Skeletal muscle tissue (tissue), 4 donors: ENCODE results near the gene ZNF557. TPM values are rescaled to one million over a fixed set of nuclear protein-coding genes. Genes with fewer than 3 reads are reported as not detected.
"Not testable (repeated sequence)": the region's sequence is repeated elsewhere in the genome, so short reads cannot be mapped to it uniquely, and the experiment has no call there.

Source experiments
- H3K27ac ChIP-seq: one replicate; pipeline ENCODE4 v1.7.0; 2013; ENCODE audit warnings: mild to moderate bottlenecking, low read depth, low read length, inconsistent platforms
- H3K27me3 ChIP-seq, 3 donors: one replicate each; pipeline ENCODE4 v1.7.0; 2013; ENCODE audit warnings: low read length in 3 of 3; ENCODE audit not compliant: control insufficient read depth in 3 of 3, insufficient read depth in 3 of 3
- H3K36me3 ChIP-seq, 3 donors: one replicate each; pipeline ENCODE4 v1.7.0; 2013; ENCODE audit warnings: low read length in 3 of 3; ENCODE audit not compliant: control insufficient read depth in 3 of 3, insufficient read depth in 3 of 3
- H3K4me1 ChIP-seq, 3 donors: one replicate each; pipeline ENCODE4 v1.7.0; 2013; ENCODE audit warnings: low read length in 3 of 3, mild to moderate bottlenecking in 3 of 3; ENCODE audit not compliant: control insufficient read depth in 3 of 3, insufficient read depth in 3 of 3
- H3K4me3 ChIP-seq, 3 donors: one replicate each; pipeline ENCODE4 v1.7.0; 2013; ENCODE audit warnings: low read length in 3 of 3
- H3K9ac ChIP-seq, 3 donors: one replicate each; pipeline ENCODE4 v1.7.0; 2013; ENCODE audit warnings: low read length in 3 of 3, mild to moderate bottlenecking in 3 of 3, moderate library complexity in 2 of 3, low read depth in 1 of 3
- H3K9me3 ChIP-seq, 3 donors: one replicate each; pipeline ENCODE4 v1.7.0; 2013; ENCODE audit warnings: low read length in 3 of 3; ENCODE audit not compliant: control insufficient read depth in 3 of 3
- total RNA-seq: library from RNA; depleted of rRNA; stranded (reverse); fragments of >200 nt; gene quantifications from one replicate; pipeline ENCODE4 v1.2.3, GENCODE V29; 2014
- donor health status: Osteomylitis.

ZNF557 gene
- total RNA-seq, result 16.7 TPM

GRCh38 chr19:7069042-7069903, at the start of gene ZNF557:
ZNF557 (plus strand) TSS chr19:7069703; CDS start chr19:7075075, 5,372 bp downstream.
- H3K36me3 ChIP-seq, result peaks cover 20 to 24% (median 21%) of the 10 kb centered on the region in 3 donors

GRCh38 chr19:7021331-7021730, 48.2 kb upstream of the ZNF557 start, which contains the start of gene MBD3L2B:
MBD3L2B (minus strand) TSS chr19:7021431; CDS start chr19:7021397, 34 bp downstream.
- H3K4me3 ChIP-seq, H3K9me3 ChIP-seq, H3K4me1 ChIP-seq, H3K9ac ChIP-seq, H3K27me3 ChIP-seq, H3K27ac ChIP-seq, H3K36me3 ChIP-seq: not testable (repeated sequence)

More at GRCh38 chr19:7069042-7069903, at the start of gene ZNF557:
- H3K9me3 ChIP-seq, result no peaks in the 10 kb centered on the region
- peak within 1 kb of the TSS; percentile 67 for H3K27ac ChIP-seq
- H3K9ac ChIP-seq, result peak within 1 kb of the TSS; percentile 87 to 93 (median 87)
- peaks cover 4 to 14% (median 7%) of the 10 kb centered on the region in 3 donors for H3K4me1 ChIP-seq
- peak within 1 kb of the TSS; percentile 95 to 97 (median 96) for H3K4me3 ChIP-seq
- H3K27me3 ChIP-seq, result no peaks in the 10 kb centered on the region

GRCh38 chr19:7028790-7029189, 40.7 kb upstream of the ZNF557 start:
- not testable (repeated sequence) for H3K9ac ChIP-seq, H3K4me1 ChIP-seq, H3K9me3 ChIP-seq, H3K27me3 ChIP-seq, H3K27ac ChIP-seq, H3K36me3 ChIP-seq, H3K4me3 ChIP-seq

GRCh38 chr19:7030278-7030677, 39.2 kb upstream of the ZNF557 start, which contains the start of gene MBD3L5:
MBD3L5 (plus strand) TSS chr19:7030578; CDS start chr19:7030612, 34 bp downstream.
- H3K9ac ChIP-seq, H3K9me3 ChIP-seq, H3K4me1 ChIP-seq, H3K4me3 ChIP-seq, H3K27ac ChIP-seq, H3K36me3 ChIP-seq, H3K27me3 ChIP-seq: not testable (repeated sequence)

- not testable (repeated sequence) for H3K4me1 ChIP-seq, H3K9ac ChIP-seq, H3K4me3 ChIP-seq, H3K9me3 ChIP-seq, H3K27ac ChIP-seq, H3K36me3 ChIP-seq, H3K27me3 ChIP-seq
These were observed 29.4 kb upstream of the ZNF557 start, which contains the start of gene MBD3L4 for GRCh38 chr19:7040079-7040478. MBD3L4 (minus strand) TSS chr19:7040179; CDS start chr19:7040144, 35 bp downstream.

GRCh38 chr19:7041563-7041962, 27.9 kb upstream of the ZNF557 start:
- H3K27me3 ChIP-seq, H3K4me3 ChIP-seq, H3K9ac ChIP-seq, H3K9me3 ChIP-seq, H3K36me3 ChIP-seq, H3K4me1 ChIP-seq, H3K27ac ChIP-seq: not testable (repeated sequence)

GRCh38 chr19:7049021-7049420, 20.5 kb upstream of the ZNF557 start, which contains the start of gene MBD3L2:
MBD3L2 (plus strand) TSS chr19:7049321; CDS start chr19:7049374, 53 bp downstream.
- H3K27me3 ChIP-seq, H3K27ac ChIP-seq, H3K4me1 ChIP-seq, H3K9ac ChIP-seq, H3K4me3 ChIP-seq, H3K9me3 ChIP-seq, H3K36me3 ChIP-seq: not testable (repeated sequence)

- not testable (repeated sequence) for H3K9me3 ChIP-seq, H3K36me3 ChIP-seq, H3K4me3 ChIP-seq, H3K9ac ChIP-seq, H3K27ac ChIP-seq, H3K27me3 ChIP-seq, H3K4me1 ChIP-seq
These were observed 18.1 kb upstream of the ZNF557 start for GRCh38 chr19:7051421-7051820.

GRCh38 chr19:7052896-7053295, 16.6 kb upstream of the ZNF557 start:
- not testable (repeated sequence) for H3K9me3 ChIP-seq, H3K27ac ChIP-seq, H3K4me3 ChIP-seq, H3K36me3 ChIP-seq, H3K9ac ChIP-seq, H3K4me1 ChIP-seq, H3K27me3 ChIP-seq

GRCh38 chr19:7054635-7055368, 14.7 kb upstream of the ZNF557 start:
- H3K27me3 ChIP-seq, H3K4me1 ChIP-seq: not testable (repeated sequence)

More at GRCh38 chr19:7054635-7055368, 14.7 kb upstream of the ZNF557 start:
- not testable (repeated sequence) for H3K4me3 ChIP-seq, H3K9me3 ChIP-seq, H3K9ac ChIP-seq, H3K36me3 ChIP-seq, H3K27ac ChIP-seq
